ENCODE measurements around the gene IZUMO1. TPM values are rescaled to one million over a fixed set of nuclear protein-coding genes. Genes with fewer than 3 reads are reported as not detected.

The IZUMO1 gene
- polyA plus RNA-seq, 1 donor from 2014 or later: not detected

DNA sequence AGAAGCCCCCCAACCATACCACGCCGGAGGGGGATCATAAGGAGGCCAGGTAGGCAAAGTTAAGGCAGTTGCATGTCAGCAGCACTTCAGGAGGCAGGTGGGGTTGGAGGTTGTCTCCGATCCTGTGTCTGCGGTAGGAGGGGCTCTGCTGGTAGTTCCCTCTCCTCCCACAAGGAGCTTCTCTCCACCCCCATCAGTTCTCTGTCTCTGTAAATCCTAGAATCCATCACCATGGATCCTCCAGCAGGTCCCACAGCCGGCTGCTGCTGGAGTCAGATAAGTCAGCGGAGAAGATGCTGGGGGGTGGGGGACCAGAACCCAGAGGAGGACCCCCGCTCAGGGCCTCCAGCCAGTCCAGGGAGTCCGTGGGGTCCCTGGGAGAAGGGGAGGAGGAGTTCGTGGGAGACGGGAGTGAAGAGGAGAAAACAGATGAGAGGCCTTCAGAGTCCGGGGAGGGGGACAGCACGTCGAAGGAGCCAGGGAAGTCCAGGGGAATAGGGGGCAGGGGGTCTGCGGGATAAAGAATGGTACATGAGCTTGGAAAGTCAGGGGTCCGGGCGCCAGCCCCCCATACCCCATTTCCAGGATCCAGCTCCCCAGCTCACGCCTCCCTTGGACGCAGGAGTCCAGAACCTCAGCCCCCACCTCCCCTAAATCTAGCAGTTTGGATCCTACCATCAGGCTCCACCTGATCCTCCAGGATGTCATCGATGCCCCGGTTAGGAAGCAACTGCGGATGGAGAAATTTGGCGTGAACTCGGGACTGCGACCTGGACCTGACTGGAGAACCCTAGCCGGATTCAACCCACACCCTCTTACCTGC lies 33.5 kb downstream of the IZUMO1 start:
- Histone ChIP-seq H3K27ac (ENCODE audit: low read length) (peak overlapping the region; percentile 48), H4K20me1 (ENCODE audit: insufficient read depth) (no peaks in the 10 kb centered on the region), H3K9me2 (ENCODE audit: insufficient read depth, low read length) (no peaks in the 10 kb centered on the region), H3K4me3 (ENCODE audit: low read length) (peak overlapping the region; percentile 87), H3K9me3 (ENCODE audit: low read length) (no peaks in the 10 kb centered on the region), H3K9ac (ENCODE audit: low read length) (peak overlapping the region; percentile 74), H2AFZ (ENCODE audit: low read depth, low read length) (peak overlapping the region; percentile 49), H3K27me3 (ENCODE audit: insufficient read depth, low read depth, low read length) (no peaks in the 10 kb centered on the region), H3K4me2 (ENCODE audit: low read length) (peak overlapping the region; percentile 79), H3K79me2 (replicated peaks; ENCODE audit: insufficient read depth, low read length) (no peaks in the 10 kb centered on the region), H3K36me3 (ENCODE audit: insufficient read depth, low read length) (no peaks in the 10 kb centered on the region), H3F3A (ENCODE audit: insufficient read depth, low read length, poor library complexity, severe bottlenecking) (no peaks in the 10 kb centered on the region)
- TF ChIP-seq CTCF (IDR thresholded peaks at IDR 0.05; ENCODE audit: poor library complexity, severe bottlenecking): peak; percentile 54
- no peak for TF ChIP-seq TAF1 (IDR thresholded peaks at IDR 0.05; ENCODE audit: low read depth)
- TF ChIP-seq POLR2AphosphoS5 (IDR thresholded peaks at IDR 0.05): no peak

DNA sequence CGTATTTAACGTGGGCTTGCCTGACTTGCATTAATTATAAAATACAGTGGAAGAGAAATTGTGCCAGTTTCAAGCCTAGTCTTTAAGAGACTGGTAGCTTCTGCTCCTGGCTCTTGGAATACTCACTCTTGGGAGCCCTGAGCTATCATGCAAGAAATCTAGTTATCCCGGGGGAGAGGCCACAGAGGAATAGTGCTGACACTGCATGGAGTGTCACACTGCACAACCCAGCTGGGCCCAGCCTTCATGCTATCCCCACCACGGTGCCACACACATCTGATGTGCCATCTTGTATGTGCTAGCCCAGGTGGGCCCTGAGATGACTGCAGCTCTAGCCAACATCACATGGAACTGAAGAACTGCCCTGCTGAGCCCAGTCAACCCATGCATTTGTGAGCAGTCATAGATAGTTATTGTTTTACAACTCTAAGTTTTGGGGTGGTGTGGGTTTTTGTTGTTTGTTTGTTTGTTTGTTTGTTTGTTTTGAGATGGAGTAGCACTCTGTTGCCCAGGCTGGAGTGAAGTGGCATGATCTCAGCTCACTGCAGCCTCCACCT lies 35.5 kb downstream of the IZUMO1 start:
- H4K20me1 ChIP-seq (ENCODE audit: insufficient read depth): no peaks in the 10 kb centered on the region
- TF ChIP-seq EP300 (conservative IDR thresholded peaks at IDR 0.05; ENCODE audit: poor library complexity, severe bottlenecking) (no peak), SMC3 (conservative IDR thresholded peaks at IDR 0.05; ENCODE audit: poor library complexity) (no peak), TAF1 (IDR thresholded peaks at IDR 0.05; ENCODE audit: low read depth) (no peak), MXI1 (conservative IDR thresholded peaks at IDR 0.05; ENCODE audit: poor library complexity, severe bottlenecking) (no peak), EZH2 (IDR thresholded peaks at IDR 0.05; ENCODE audit: borderline replicate concordance, insufficient read depth, low read length, poor library complexity, severe bottlenecking) (no peak), CTCF (IDR thresholded peaks at IDR 0.05; ENCODE audit: poor library complexity, severe bottlenecking) (no peak), RAD21 (conservative IDR thresholded peaks at IDR 0.05) (no peak), REST (IDR thresholded peaks at IDR 0.05; ENCODE audit: borderline replicate concordance) (no peak), POLR2AphosphoS5 (IDR thresholded peaks at IDR 0.05) (no peak)
- H3K9me2 ChIP-seq (ENCODE audit: insufficient read depth, low read length): no peaks in the 10 kb centered on the region
- H3F3A ChIP-seq (ENCODE audit: insufficient read depth, low read length, poor library complexity, severe bottlenecking): no peaks in the 10 kb centered on the region
- H3K4me3 ChIP-seq (ENCODE audit: low read length): no peak overlapping the region
- no peak overlapping the region for H3K4me2 ChIP-seq (ENCODE audit: low read length)
- no peak overlapping the region for H3K27ac ChIP-seq (ENCODE audit: low read length)
- H3K9ac ChIP-seq (ENCODE audit: low read length): no peak overlapping the region
- H3K79me2 ChIP-seq (replicated peaks; ENCODE audit: insufficient read depth, low read length): no peaks in the 10 kb centered on the region
- no peaks in the 10 kb centered on the region for H3K27me3 ChIP-seq (ENCODE audit: insufficient read depth, low read depth, low read length)
- no peak overlapping the region for H2AFZ ChIP-seq (ENCODE audit: low read depth, low read length)
- no peaks in the 10 kb centered on the region for H3K9me3 ChIP-seq (ENCODE audit: low read length)
- H3K36me3 ChIP-seq (ENCODE audit: insufficient read depth, low read length): no peaks in the 10 kb centered on the region
